ENCODE measurements around the gene RARRES2. TPM values are rescaled to one million over a fixed set of nuclear protein-coding genes. Genes with fewer than 3 reads are reported as not detected.

RARRES2 gene
- total RNA-seq, 1 experiment from 2014 or later = 2.1 TPM

GRCh38 chr7:150357771-150358427, 16.5 kb upstream of the RARRES2 start:
- H2AFZ ChIP-seq (ENCODE audit: low read depth, low read length, poor library complexity, severe bottlenecking) = no peak overlapping the region
- DNase-seq (ENCODE audit: low read depth, low spot score) = no peak
- H3K4me2 ChIP-seq (ENCODE audit: low read length) = peak overlapping the region; percentile 5; the same call in 1 of the 2 replicates
- no peaks in the 10 kb centered on the region for H3K79me2 ChIP-seq (ENCODE audit: insufficient read depth, low read length)
- intact Hi-C loops (cut with micrococcal nuclease) = no loop called here
- no peaks in the 10 kb centered on the region for H3K9me3 ChIP-seq (ENCODE audit: control insufficient read depth in 1 of 2, insufficient read depth in 1 of 2, low read depth in 1 of 2, low read length in 2 of 2)
- peaks cover 0 to 12% of the 10 kb centered on the region in 2 experiments; a peak in 2 of 4 replicates for H3K4me1 ChIP-seq (ENCODE audit: control insufficient read depth in 1 of 2, insufficient read depth in 2 of 2, low read length in 2 of 2)
- H3K4me3 ChIP-seq (replicated peaks in 1 of 2; ENCODE audit: low read depth in 1 of 2, low read length in 2 of 2) = no peak overlapping the region
- ChIA-PET CTCF (interaction anchor here (1.2 kb wide), 1 partner anchor 8 kb away, joined by 3 read pairs; no protein-coding TSS in a partner anchor), POLR2A (no interaction called here), RAD21 (ENCODE audit: low non-redundant PET in 1 of 2, low total read pairs in 2 of 2, uncharacterized antibody in 2 of 2, unreplicated experiment in 2 of 2) (no interaction called here)
- TF ChIP-seq CEBPB (IDR thresholded peaks at IDR 0.05; ENCODE audit: low read depth) (no peak), EZH2phosphoT487 (IDR thresholded peaks at IDR 0.05; ENCODE audit: borderline replicate concordance) (no peak), ZFX (IDR thresholded peaks at IDR 0.05) (no peak), ZBTB33 (IDR thresholded peaks at IDR 0.05; ENCODE audit: extremely low read depth, insufficient replicate concordance, low read length) (no peak), YY1 (IDR thresholded peaks at IDR 0.05; ENCODE audit: extremely low read depth, insufficient replicate concordance, low read depth, low read length) (no peak), POLR2AphosphoS5 (IDR thresholded peaks at IDR 0.05; ENCODE audit: low read depth, low read length) (no peak)
- TF ChIP-seq, protein P1, sequence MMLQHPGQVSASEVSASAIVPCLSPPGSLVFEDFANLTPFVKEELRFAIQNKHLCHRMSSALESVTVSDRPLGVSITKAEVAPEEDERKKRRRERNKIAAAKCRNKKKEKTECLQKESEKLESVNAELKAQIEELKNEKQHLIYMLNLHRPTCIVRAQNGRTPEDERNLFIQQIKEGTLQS (IDR thresholded peaks at IDR 0.05) = no peak
- TF ChIP-seq, protein P2, sequence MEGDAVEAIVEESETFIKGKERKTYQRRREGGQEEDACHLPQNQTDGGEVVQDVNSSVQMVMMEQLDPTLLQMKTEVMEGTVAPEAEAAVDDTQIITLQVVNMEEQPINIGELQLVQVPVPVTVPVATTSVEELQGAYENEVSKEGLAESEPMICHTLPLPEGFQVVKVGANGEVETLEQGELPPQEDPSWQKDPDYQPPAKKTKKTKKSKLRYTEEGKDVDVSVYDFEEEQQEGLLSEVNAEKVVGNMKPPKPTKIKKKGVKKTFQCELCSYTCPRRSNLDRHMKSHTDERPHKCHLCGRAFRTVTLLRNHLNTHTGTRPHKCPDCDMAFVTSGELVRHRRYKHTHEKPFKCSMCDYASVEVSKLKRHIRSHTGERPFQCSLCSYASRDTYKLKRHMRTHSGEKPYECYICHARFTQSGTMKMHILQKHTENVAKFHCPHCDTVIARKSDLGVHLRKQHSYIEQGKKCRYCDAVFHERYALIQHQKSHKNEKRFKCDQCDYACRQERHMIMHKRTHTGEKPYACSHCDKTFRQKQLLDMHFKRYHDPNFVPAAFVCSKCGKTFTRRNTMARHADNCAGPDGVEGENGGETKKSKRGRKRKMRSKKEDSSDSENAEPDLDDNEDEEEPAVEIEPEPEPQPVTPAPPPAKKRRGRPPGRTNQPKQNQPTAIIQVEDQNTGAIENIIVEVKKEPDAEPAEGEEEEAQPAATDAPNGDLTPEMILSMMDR (IDR thresholded peaks at IDR 0.05 in 2 of 3, conservative IDR thresholded peaks at IDR 0.05 in 1 of 3; ENCODE audit: borderline replicate concordance in 1 of 3, insufficient read depth in 1 of 3, low read depth in 2 of 3, low read length in 2 of 3) = no peak
- H3K9me2 ChIP-seq (ENCODE audit: insufficient read depth) = no peaks in the 10 kb centered on the region
- no peaks in the 10 kb centered on the region for H3K36me3 ChIP-seq (ENCODE audit: control insufficient read depth in 1 of 2, insufficient read depth in 2 of 2, low read length in 2 of 2)
- H3K9ac ChIP-seq (ENCODE audit: low read length) = no peak overlapping the region
- no peak overlapping the region for H3K27ac ChIP-seq (ENCODE audit: low read depth, low read length)
- peak; percentile 67 for ATAC-seq
- BruUV-seq (replicated peaks) = no TSS peak
- H4K20me1 ChIP-seq (ENCODE audit: insufficient read depth) = no peaks in the 10 kb centered on the region
- H3K27me3 ChIP-seq (ENCODE audit: insufficient read depth, low read length) = no peaks in the 10 kb centered on the region

Measured in HCT116 (cell line).